ENCODE results near the gene CRACDL.

Gene CRACDL

DNA sequence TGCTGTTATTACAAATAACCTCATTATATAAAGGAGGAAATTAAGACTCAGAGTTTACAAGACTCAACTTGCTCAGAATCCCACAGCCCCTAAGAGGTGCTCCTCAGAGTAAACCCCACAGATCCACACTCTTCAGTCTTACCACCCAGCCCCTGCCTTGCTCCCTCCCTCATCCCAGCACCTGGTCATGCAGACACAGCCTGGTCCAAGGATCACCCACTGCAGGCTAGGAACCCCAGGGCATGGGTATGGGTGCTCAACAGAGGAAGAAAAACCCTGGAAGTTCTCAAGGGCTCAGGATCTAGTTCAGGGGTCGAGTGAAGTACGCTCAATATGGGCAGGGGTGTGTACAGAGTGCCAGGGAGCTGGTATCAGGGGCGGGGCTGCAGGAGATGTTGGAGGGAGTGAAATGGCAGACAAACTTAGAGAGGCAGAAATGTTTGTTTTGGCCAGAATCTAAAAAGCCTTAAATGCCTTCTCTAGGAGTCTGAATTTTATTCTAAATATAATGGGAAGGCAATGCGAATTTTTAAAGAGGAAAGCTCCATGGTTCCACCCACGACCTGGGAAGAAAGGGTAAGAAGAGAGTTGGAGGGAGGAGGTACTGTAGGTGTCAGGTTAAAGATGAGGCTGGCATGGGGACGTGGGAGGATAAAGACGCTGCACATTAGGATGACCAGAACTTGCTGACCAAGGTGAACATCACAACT, 126.0 kb downstream of the CRACDL start (continued):
- TF ChIP-seq POU6F1 (CRISPR knock-in tag; IDR thresholded peaks at IDR 0.05; ENCODE audit: borderline replicate concordance, low read depth), result no peak
- no peak for TF ChIP-seq ZNF8 (CRISPR knock-in tag; IDR thresholded peaks at IDR 0.05)
- no peak for TF ChIP-seq TOX (CRISPR knock-in tag; IDR thresholded peaks at IDR 0.05; ENCODE audit: borderline replicate concordance)

GRCh38 chr2:98809116-98809515, 126.9 kb downstream of the CRACDL start:
- ATAC-seq, result no peak
- no peak for TF ChIP-seq POU6F1 (CRISPR knock-in tag; IDR thresholded peaks at IDR 0.05; ENCODE audit: borderline replicate concordance, low read depth)
- TF ChIP-seq ZNF565 (CRISPR knock-in tag; conservative IDR thresholded peaks at IDR 0.05; ENCODE audit: low read depth), result no peak
- no peak for TF ChIP-seq ESRRG (CRISPR knock-in tag; IDR thresholded peaks at IDR 0.05)
- TF ChIP-seq OSR1 (CRISPR knock-in tag; IDR thresholded peaks at IDR 0.05), result no peak
- no peak for TF ChIP-seq ZNF70 (CRISPR knock-in tag; IDR thresholded peaks at IDR 0.05)
- TF ChIP-seq, protein P1, sequence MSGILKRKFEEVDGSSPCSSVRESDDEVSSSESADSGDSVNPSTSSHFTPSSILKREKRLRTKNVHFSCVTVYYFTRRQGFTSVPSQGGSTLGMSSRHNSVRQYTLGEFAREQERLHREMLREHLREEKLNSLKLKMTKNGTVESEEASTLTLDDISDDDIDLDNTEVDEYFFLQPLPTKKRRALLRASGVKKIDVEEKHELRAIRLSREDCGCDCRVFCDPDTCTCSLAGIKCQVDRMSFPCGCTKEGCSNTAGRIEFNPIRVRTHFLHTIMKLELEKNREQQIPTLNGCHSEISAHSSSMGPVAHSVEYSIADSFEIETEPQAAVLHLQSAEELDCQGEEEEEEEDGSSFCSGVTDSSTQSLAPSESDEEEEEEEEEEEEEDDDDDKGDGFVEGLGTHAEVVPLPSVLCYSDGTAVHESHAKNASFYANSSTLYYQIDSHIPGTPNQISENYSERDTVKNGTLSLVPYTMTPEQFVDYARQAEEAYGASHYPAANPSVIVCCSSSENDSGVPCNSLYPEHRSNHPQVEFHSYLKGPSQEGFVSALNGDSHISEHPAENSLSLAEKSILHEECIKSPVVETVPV (CRISPR knock-in tag; IDR thresholded peaks at IDR 0.05), result no peak
- no peak for TF ChIP-seq ZC3H10 (CRISPR knock-in tag; IDR thresholded peaks at IDR 0.05)
- TF ChIP-seq RARB (CRISPR knock-in tag; IDR thresholded peaks at IDR 0.05), result no peak
- TF ChIP-seq, protein P2, sequence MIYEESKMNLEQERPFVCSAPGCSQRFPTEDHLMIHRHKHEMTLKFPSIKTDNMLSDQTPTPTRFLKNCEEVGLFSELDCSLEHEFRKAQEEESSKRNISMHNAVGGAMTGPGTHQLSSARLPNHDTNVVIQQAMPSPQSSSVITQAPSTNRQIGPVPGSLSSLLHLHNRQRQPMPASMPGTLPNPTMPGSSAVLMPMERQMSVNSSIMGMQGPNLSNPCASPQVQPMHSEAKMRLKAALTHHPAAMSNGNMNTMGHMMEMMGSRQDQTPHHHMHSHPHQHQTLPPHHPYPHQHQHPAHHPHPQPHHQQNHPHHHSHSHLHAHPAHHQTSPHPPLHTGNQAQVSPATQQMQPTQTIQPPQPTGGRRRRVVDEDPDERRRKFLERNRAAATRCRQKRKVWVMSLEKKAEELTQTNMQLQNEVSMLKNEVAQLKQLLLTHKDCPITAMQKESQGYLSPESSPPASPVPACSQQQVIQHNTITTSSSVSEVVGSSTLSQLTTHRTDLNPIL (CRISPR knock-in tag; IDR thresholded peaks at IDR 0.05; ENCODE audit: low read depth), result no peak
- no peak for TF ChIP-seq ZFP30 (CRISPR knock-in tag; IDR thresholded peaks at IDR 0.05)
- TF ChIP-seq PPARA (CRISPR knock-in tag; IDR thresholded peaks at IDR 0.05; ENCODE audit: borderline replicate concordance), result no peak
- no peak for TF ChIP-seq SNAI2 (CRISPR knock-in tag; IDR thresholded peaks at IDR 0.05)
- TF ChIP-seq TOX (CRISPR knock-in tag; IDR thresholded peaks at IDR 0.05; ENCODE audit: borderline replicate concordance), result no peak
- TF ChIP-seq, protein P3, sequence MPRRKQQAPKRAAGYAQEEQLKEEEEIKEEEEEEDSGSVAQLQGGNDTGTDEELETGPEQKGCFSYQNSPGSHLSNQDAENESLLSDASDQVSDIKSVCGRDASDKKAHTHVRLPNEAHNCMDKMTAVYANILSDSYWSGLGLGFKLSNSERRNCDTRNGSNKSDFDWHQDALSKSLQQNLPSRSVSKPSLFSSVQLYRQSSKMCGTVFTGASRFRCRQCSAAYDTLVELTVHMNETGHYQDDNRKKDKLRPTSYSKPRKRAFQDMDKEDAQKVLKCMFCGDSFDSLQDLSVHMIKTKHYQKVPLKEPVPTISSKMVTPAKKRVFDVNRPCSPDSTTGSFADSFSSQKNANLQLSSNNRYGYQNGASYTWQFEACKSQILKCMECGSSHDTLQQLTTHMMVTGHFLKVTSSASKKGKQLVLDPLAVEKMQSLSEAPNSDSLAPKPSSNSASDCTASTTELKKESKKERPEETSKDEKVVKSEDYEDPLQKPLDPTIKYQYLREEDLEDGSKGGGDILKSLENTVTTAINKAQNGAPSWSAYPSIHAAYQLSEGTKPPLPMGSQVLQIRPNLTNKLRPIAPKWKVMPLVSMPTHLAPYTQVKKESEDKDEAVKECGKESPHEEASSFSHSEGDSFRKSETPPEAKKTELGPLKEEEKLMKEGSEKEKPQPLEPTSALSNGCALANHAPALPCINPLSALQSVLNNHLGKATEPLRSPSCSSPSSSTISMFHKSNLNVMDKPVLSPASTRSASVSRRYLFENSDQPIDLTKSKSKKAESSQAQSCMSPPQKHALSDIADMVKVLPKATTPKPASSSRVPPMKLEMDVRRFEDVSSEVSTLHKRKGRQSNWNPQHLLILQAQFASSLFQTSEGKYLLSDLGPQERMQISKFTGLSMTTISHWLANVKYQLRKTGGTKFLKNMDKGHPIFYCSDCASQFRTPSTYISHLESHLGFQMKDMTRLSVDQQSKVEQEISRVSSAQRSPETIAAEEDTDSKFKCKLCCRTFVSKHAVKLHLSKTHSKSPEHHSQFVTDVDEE (CRISPR knock-in tag; IDR thresholded peaks at IDR 0.05), result no peak
- no peak for TF ChIP-seq ISL1 (CRISPR knock-in tag; IDR thresholded peaks at IDR 0.05)
- no peak for TF ChIP-seq ZNF8 (CRISPR knock-in tag; IDR thresholded peaks at IDR 0.05)
- no peak for TF ChIP-seq GLIS3 (CRISPR knock-in tag; IDR thresholded peaks at IDR 0.05)
- TF ChIP-seq, protein P4, sequence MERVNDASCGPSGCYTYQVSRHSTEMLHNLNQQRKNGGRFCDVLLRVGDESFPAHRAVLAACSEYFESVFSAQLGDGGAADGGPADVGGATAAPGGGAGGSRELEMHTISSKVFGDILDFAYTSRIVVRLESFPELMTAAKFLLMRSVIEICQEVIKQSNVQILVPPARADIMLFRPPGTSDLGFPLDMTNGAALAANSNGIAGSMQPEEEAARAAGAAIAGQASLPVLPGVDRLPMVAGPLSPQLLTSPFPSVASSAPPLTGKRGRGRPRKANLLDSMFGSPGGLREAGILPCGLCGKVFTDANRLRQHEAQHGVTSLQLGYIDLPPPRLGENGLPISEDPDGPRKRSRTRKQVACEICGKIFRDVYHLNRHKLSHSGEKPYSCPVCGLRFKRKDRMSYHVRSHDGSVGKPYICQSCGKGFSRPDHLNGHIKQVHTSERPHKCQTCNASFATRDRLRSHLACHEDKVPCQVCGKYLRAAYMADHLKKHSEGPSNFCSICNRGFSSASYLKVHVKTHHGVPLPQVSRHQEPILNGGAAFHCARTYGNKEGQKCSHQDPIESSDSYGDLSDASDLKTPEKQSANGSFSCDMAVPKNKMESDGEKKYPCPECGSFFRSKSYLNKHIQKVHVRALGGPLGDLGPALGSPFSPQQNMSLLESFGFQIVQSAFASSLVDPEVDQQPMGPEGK (CRISPR knock-in tag; IDR thresholded peaks at IDR 0.05; ENCODE audit: borderline replicate concordance), result no peak
- no peak for TF ChIP-seq ZFP3 (CRISPR knock-in tag; IDR thresholded peaks at IDR 0.05)

Measured in SK-N-SH treated with all-trans-retinoic acid at 6 μM for 48 hours (cell line).